K562 (cell line): ENCODE data around the gene RETN. TPM values are rescaled to one million over a fixed set of nuclear protein-coding genes. Genes with fewer than 3 reads are reported as not detected.

Experiments used
- CBX3 ChIP-seq, 2 experiments: IDR thresholded peaks; 1 replicate in 1 of 2; 2 replicates in 1 of 2; pipeline ENCODE4 v1.6.1; 2012; ENCODE audit warnings: inconsistent platforms in 2 of 2, low read length in 2 of 2, borderline replicate concordance in 1 of 2, control low read depth in 1 of 2
- FOS ChIP-seq: IDR thresholded peaks from 3 replicates; pipeline ENCODE4 v1.6.1; 2011; ENCODE audit not compliant: insufficient read length; ENCODE audit errors: extremely low read depth
- HDAC2 ChIP-seq: fragments of 450-650 bp; IDR thresholded peaks from 2 replicates; pipeline ENCODE4 v1.6.1; 2016; ENCODE audit warnings: mild to moderate bottlenecking
- KLF1 ChIP-seq: fragments of 450-650 bp; IDR thresholded peaks from 2 replicates; pipeline ENCODE4 v1.6.1; 2016; ENCODE audit warnings: missing genetic modification characterization, missing compliant biosample characterization
- MCM5 ChIP-seq: fragments of 450-650 bp; IDR thresholded peaks from 2 replicates; pipeline ENCODE4 v1.6.1; 2016; ENCODE audit warnings: low read depth
- NFIC ChIP-seq: fragments of 450-650 bp; IDR thresholded peaks from 2 replicates; pipeline ENCODE4 v1.6.1; 2017; ENCODE audit warnings: mild to moderate bottlenecking, inconsistent platforms
- RBM39 ChIP-seq: fragments of 200-400 bp; formaldehyde crosslinking; optimal IDR thresholded peaks from 2 replicates; pipeline ENCODE3; 2018; ENCODE audit warnings: low read depth, low read length
- RERE ChIP-seq: sonication (generic); formaldehyde crosslinking; IDR thresholded peaks from 2 replicates; pipeline ENCODE4 v1.8.0; 2023; ENCODE audit warnings: missing genetic modification reagents, mild to moderate bottlenecking, borderline replicate concordance
- RUNX1 ChIP-seq: sonication (generic); IDR thresholded peaks from 2 replicates; pipeline ENCODE4 v1.6.1; 2016; ENCODE audit warnings: antibody characterized with exemption, low read depth
- SUPT5H ChIP-seq: fragments of 450-650 bp; IDR thresholded peaks from 2 replicates; pipeline ENCODE4 v1.6.1; 2016
- VEZF1 ChIP-seq: fragments of 200-800 bp; sonication (Bioruptor generic); IDR thresholded peaks from 2 replicates; pipeline ENCODE4 v1.6.1; 2017; ENCODE audit warnings: missing genetic modification characterization, missing compliant biosample characterization
- ZBTB2 ChIP-seq: fragments of 450-650 bp; IDR thresholded peaks from 2 replicates; pipeline ENCODE4 v1.6.1; 2016; ENCODE audit warnings: antibody characterized with exemption
- ZBTB33 ChIP-seq: sonication (generic); formaldehyde crosslinking; IDR thresholded peaks from 2 replicates; pipeline ENCODE4 v1.8.1; 2023; ENCODE audit warnings: mild to moderate bottlenecking, missing genetic modification reagents
- ZC3H8 ChIP-seq: fragments of 450-650 bp; IDR thresholded peaks from 2 replicates; pipeline ENCODE4 v1.6.1; 2017
- ZKSCAN8 ChIP-seq: fragments of 200-800 bp; sonication (Bioruptor generic); IDR thresholded peaks from 2 replicates; pipeline ENCODE4 v1.6.1; 2016; ENCODE audit warnings: missing genetic modification characterization, missing compliant biosample characterization
- ZNF184 ChIP-seq: sonication (generic); formaldehyde crosslinking; IDR thresholded peaks from 2 replicates; pipeline ENCODE4 v1.5.0; 2020; ENCODE audit warnings: missing genetic modification reagents
- ZNF436 ChIP-seq: fragments of 250-450, 450-650 bp; sonication (Bioruptor Pico); formaldehyde crosslinking; IDR thresholded peaks from 2 replicates; pipeline ENCODE4 v1.7.0; 2020; ENCODE audit warnings: mild to moderate bottlenecking
- ZNF76 ChIP-seq: fragments of 250-450 bp; sonication (Bioruptor Pico); IDR thresholded peaks from 2 replicates; pipeline ENCODE4 v1.4.0; 2020; ENCODE audit warnings: mild to moderate bottlenecking, moderate library complexity, borderline replicate concordance
- ZNF780A ChIP-seq: fragments of 250-450 bp; sonication (Bioruptor Pico); IDR thresholded peaks from 2 replicates; pipeline ENCODE4 v1.5.0; 2021; ENCODE audit warnings: mild to moderate bottlenecking
- polyA plus RNA-seq, 8 experiments: library from polyadenylated mRNA; depleted of rRNA in 4 of 8; stranded (reverse) in 5 of 8; unstranded in 3 of 8; fragments of >200 nt; fragmentation: Nextera tagmentation in 2 of 8; fragmentation: Illumina TruSeq in 1 of 8; extraction: Ambion mirVana in 2 of 8; extraction: Trizol in 1 of 8; gene quantifications; 2 replicates each; pipeline versions ENCODE4 v1.2.1 to v1.2.3, GENCODE V29; 2011 to 2014; ENCODE audit warnings: inconsistent platforms in 1 of 8, missing spikeins in 1 of 8
- total RNA-seq, 7 experiments: library from RNA; depleted of rRNA in 6 of 7; stranded (reverse); fragments of >200 nt in 6 of 7; fragmentation: Illumina TruSeq in 2 of 7; extraction: Trizol in 2 of 7; gene quantifications; 2 replicates each; pipeline versions ENCODE4 v1.2.1 to v1.2.3, GENCODE V29; 2011 to 2021; ENCODE audit warnings: low replicate concordance in 1 of 7

Gene RETN
- total and polyA plus RNA-seq, 9 of the 15 experiments (the other 6 are each of a cell fraction or from before 2014, with no cell fraction given), result not detected

- TF ChIP-seq RERE (CRISPR knock-in tag), result no peak
- TF ChIP-seq HDAC2, result no peak; the same call in none of the 2 replicates
- TF ChIP-seq ZBTB33 (CRISPR knock-in tag), result no peak
- TF ChIP-seq VEZF1 (CRISPR knock-in tag), result peak; percentile 4
- TF ChIP-seq SUPT5H, result peak; percentile 73
- 0 out of 2 replicates have a peak, but pooled peaks have one; percentile 27 for TF ChIP-seq KLF1 (tag)
- no peak for TF ChIP-seq RUNX1
- no peak for TF ChIP-seq ZNF436 (CRISPR knock-in tag)
- no peak for TF ChIP-seq ZC3H8
- TF ChIP-seq MCM5, result no peak
- no peak; the same call in 1 of the 2 replicates for TF ChIP-seq ZBTB2
- peak; percentile 6 for TF ChIP-seq NFIC
- TF ChIP-seq CBX3 (IDR thresholded peaks at IDR 0.05; ENCODE audit: borderline replicate concordance in 1 of 2, low read length in 2 of 2), result no peak
- no peak for TF ChIP-seq RBM39
- no peak for TF ChIP-seq ZNF76 (CRISPR knock-in tag)
- no peak for TF ChIP-seq ZNF184 (CRISPR knock-in tag)
- TF ChIP-seq ZNF780A, result no peak
- no peak for TF ChIP-seq FOS
- no peak for TF ChIP-seq ZKSCAN8 (CRISPR knock-in tag)
Observed at GRCh38 chr19:7637374-7638256, 31.2 kb upstream of the RETN start (continued).
